Choroid plexus epithelial cell (primary cell): Measurements from ENCODE around the gene ALG8.
"Not testable (repeated sequence)": the region's sequence is repeated elsewhere in the genome, so short reads cannot be mapped to it uniquely, and the experiment has no call there.

Source experiments
- DNase-seq: peaks from one replicate; pipeline ENCODE4 v3.0.0-alpha.2; 2010; ENCODE audit warnings: low read depth
- H3K4me3 ChIP-seq: 2 replicates; pipeline ENCODE4 v1.5.1; 2011; ENCODE audit warnings: low read depth, mild to moderate bottlenecking, control low read depth, low read length, moderate library complexity
- TF ChIP-seq, protein P1 (sequence below): conservative IDR thresholded peaks from 2 replicates; pipeline ENCODE4 v1.5.1; 2011; ENCODE audit warnings: low read depth, mild to moderate bottlenecking, control low read depth, inconsistent platforms, low read length, moderate library complexity

Gene ALG8

GRCh38 chr11:78079232-78080083, 60.0 kb downstream of the ALG8 start, which contains the start of gene NDUFC2:
NDUFC2 (minus strand) TSS chr11:78079862; CDS start chr11:78079744, 118 bp downstream.
- peak within 1 kb of the TSS; percentile 92 for H3K4me3 ChIP-seq
- peak; percentile 89 for DNase-seq
- TF ChIP-seq, protein P1, sequence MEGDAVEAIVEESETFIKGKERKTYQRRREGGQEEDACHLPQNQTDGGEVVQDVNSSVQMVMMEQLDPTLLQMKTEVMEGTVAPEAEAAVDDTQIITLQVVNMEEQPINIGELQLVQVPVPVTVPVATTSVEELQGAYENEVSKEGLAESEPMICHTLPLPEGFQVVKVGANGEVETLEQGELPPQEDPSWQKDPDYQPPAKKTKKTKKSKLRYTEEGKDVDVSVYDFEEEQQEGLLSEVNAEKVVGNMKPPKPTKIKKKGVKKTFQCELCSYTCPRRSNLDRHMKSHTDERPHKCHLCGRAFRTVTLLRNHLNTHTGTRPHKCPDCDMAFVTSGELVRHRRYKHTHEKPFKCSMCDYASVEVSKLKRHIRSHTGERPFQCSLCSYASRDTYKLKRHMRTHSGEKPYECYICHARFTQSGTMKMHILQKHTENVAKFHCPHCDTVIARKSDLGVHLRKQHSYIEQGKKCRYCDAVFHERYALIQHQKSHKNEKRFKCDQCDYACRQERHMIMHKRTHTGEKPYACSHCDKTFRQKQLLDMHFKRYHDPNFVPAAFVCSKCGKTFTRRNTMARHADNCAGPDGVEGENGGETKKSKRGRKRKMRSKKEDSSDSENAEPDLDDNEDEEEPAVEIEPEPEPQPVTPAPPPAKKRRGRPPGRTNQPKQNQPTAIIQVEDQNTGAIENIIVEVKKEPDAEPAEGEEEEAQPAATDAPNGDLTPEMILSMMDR = no peak

DNA sequence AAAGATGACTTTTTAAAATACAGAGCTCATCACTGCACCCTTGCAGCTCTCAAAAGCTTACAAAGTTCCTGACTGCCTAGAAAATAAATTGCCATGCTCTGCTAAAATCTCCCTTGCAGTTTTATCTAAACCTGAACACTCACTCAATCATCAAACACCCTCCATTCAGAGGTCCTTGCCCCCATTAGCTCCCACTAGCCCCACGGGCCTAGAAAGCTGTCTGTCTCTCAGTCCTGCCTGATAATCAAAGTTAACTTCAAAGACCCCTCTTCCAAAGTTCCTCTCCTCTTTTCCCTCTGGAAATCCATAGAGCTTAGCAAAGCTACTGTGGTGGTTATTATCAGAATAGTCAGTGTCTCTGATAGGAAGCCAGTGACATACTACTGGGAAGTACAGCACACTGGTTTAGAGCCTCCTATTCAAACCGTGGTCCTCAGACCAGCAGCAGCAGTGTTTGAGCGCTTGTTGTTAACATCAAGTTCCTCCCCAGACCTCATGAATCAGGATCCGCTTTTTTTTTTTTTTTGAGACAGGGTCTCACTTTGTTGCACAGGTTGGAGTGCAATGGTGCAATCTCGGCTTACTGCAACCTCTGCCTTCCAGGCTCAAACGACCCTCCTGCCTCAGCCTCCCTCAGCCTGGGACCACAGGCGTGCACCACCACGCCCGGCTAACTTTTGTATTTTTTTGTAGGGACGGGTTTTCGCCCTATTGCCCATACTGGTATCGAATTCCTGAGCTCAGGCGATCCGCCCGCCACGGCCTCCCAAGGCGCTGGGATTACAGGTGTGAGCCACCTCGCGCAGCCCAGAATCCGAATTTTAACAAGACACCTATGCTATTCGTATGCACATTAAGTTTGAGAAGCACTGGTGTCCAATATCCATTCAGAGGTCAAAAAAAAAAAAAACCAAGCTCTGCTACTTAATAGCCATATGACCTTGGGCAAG, 60.9 kb downstream of the ALG8 start:
- TF ChIP-seq, protein P1 = no peak
- H3K4me3 ChIP-seq = peak overlapping the region; percentile 92
- no peak for DNase-seq

- not testable (repeated sequence) for DNase-seq, H3K4me3 ChIP-seq
Observed at GRCh38 chr11:78077592-78077991, 61.8 kb downstream of the ALG8 start.

DNA sequence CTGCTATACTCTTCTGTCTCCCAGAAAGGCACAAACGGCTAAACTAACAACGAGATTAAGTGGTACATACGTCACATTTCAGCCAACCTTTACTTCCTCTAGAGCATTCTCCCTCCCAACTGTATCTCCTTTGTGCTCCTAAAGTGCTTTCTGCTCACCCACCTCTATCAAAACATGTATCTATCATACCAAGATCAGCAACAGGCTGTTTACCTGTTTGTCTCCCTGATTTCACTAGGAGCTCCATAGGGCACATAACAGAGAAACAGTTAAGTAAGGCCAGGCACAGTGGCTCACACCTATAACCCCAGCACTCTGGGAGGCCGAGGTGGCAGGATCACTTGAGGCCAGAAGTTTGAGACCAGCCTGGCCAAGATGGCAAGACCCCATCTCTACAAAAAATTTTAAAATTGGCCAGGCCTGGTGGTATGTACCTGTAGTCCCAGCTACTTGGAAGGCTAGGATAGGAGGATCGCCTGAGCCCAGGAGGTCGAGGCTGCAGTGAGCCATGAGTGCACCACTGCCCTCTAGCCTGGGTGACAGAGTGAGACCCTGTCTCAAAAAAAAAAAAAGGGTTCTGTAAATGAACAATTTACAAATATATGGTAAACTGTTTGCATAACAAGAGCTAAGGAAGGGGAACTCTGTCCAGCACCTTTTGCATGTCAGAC, 62.6 kb downstream of the ALG8 start:
- no peak overlapping the region for H3K4me3 ChIP-seq
- no peak for DNase-seq
- TF ChIP-seq, protein P1 = no peak

GRCh38 chr11:78074756-78075155, 64.7 kb downstream of the ALG8 start:
- H3K4me3 ChIP-seq = no peak overlapping the region
- TF ChIP-seq, protein P1 = no peak

GRCh38 chr11:78072455-78072854, 67.0 kb downstream of the ALG8 start:
- H3K4me3 ChIP-seq = no peak overlapping the region

More at GRCh38 chr11:78074756-78075155, 64.7 kb downstream of the ALG8 start:
- no peak for DNase-seq

More at GRCh38 chr11:78072455-78072854, 67.0 kb downstream of the ALG8 start:
- TF ChIP-seq, protein P1 = no peak
- DNase-seq = no peak
